Caco-2 (cell line): ENCODE data around the gene POMZP3. TPM values are rescaled to one million over a fixed set of nuclear protein-coding genes. Genes with fewer than 3 reads are reported as not detected.
"Not testable (repeated sequence)": the region's sequence is repeated elsewhere in the genome, so short reads cannot be mapped to it uniquely, and the experiment has no call there.

Source experiments
- BruUV-seq: library from RNA; stranded (reverse); fragments of 400-500 nt; replicated peaks from 2 replicates; lab custom pipeline; 2021; lab: Mats Ljungman, UMichigan
- CTCF ChIA-PET: fragments of 300-600 bp; sonication (Branson Sonifier 250); formaldehyde crosslinking; loops from one replicate; lab custom pipeline; 2022; ENCODE audit warnings: antibody characterized with exemption; lab: Charles Lee
- POLR2A ChIA-PET: fragments of 300-600 bp; sonication (Branson Sonifier 250); formaldehyde crosslinking; loops from one replicate; lab custom pipeline; 2022; ENCODE audit warnings: antibody characterized with exemption; lab: Charles Lee
- DNase-seq, 2 experiments: peaks; one replicate each; pipeline versions ENCODE4 v3.0.0 to v3.0.0-alpha.2; 2020 to 2022
- H3K27me3 ChIP-seq: replicated peaks from 2 replicates; pipeline ENCODE4 v1.6.0; 2011; ENCODE audit warnings: low read length; ENCODE audit not compliant: control insufficient read depth, insufficient read depth
- H3K36me3 ChIP-seq: 2 replicates; pipeline ENCODE4 v1.5.1; 2011; ENCODE audit warnings: low read length; ENCODE audit not compliant: control insufficient read depth, insufficient read depth
- H3K4me1 ChIP-seq: fragments of 250-450 bp; sonication (Bioruptor Pico); 2 replicates; pipeline ENCODE4 v1.5.1; 2020; ENCODE audit warnings: mild to moderate bottlenecking
- H3K4me3 ChIP-seq: 2 replicates; pipeline ENCODE4 v1.5.1; 2011; ENCODE audit warnings: low read depth, mild to moderate bottlenecking, control low read depth, low read length
- H3K9me3 ChIP-seq: fragments of 250-450 bp; sonication (Bioruptor Pico); 2 replicates; pipeline ENCODE4 v1.5.1; 2020; ENCODE audit warnings: mild to moderate bottlenecking, moderate library complexity
- H3K27ac Mint-ChIP-seq: one replicate; pipeline ENCODE4 v1.8.0; 2022; ENCODE audit warnings: mixed read lengths; ENCODE audit not compliant: unreplicated experiment
- H3K27me3 Mint-ChIP-seq: one replicate; pipeline ENCODE4 v1.8.0; 2022; ENCODE audit warnings: mixed read lengths; ENCODE audit not compliant: insufficient read depth, unreplicated experiment
- H3K36me3 Mint-ChIP-seq: one replicate; pipeline ENCODE4 v1.8.0; 2022; ENCODE audit warnings: mild to moderate bottlenecking, mixed read lengths; ENCODE audit not compliant: insufficient read depth, unreplicated experiment
- H3K4me1 Mint-ChIP-seq: one replicate; pipeline ENCODE4 v1.8.0; 2022; ENCODE audit warnings: low read depth, mixed read lengths; ENCODE audit not compliant: unreplicated experiment
- H3K4me3 Mint-ChIP-seq: one replicate; pipeline ENCODE4 v1.8.0; 2022; ENCODE audit warnings: mild to moderate bottlenecking, moderate library complexity, mixed read lengths; ENCODE audit not compliant: unreplicated experiment
- H3K9me3 Mint-ChIP-seq: one replicate; pipeline ENCODE4 v1.8.0; 2022; ENCODE audit warnings: mixed read lengths; ENCODE audit not compliant: unreplicated experiment
- intact Hi-C: fragments of 100-400 bp; cut with micrococcal nuclease; formaldehyde crosslinking; loops from one replicate; pipeline ENCODE4 v1.10.0; 2022; ENCODE audit not compliant: unreplicated experiment
- total RNA-seq: library from RNA; stranded (reverse); gene quantifications from 2 replicates; pipeline ENCODE4 v1.2.3, GENCODE V29; 2022

The POMZP3 gene
- total RNA-seq, 1 experiment from 2014 or later: 23.8 TPM

DNA sequence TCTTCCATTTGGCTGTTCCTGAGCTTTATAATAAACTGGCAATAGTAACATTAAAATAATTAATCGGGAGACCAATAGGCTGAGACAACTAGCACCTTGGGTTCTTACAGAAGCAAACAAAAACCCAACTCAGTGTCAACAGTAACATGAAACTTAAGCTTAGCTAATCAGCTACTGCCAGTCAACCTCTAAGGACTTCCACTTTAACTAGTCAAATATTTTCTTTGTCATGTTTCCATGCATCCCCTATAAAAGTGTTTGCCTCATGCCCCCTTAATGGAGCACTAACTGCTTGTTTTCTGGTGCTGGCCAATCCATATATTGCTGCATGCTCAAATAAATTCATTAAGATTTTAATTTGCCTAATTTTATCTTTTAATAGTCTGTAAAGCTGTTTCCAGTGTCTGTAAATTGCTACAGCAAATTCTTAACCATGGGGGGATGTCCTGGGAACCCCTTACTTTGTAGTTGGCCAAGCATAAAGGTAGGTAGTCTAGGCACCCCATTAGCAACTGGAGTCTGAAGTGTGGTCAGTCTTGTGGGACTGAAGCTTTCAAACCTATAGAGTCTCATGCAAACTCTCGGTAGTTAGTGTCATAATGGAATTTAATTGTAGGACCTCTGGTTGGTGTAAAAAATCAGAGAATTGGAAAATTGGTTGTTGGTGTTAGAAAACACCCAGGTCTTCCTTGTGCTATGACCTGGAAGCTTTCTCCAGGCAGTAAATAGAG is 40.3 kb downstream of the POMZP3 start:
- H3K27ac Mint-ChIP-seq, H3K4me3 ChIP-seq, intact Hi-C loops, H3K27me3 ChIP-seq, POLR2A ChIA-PET, BruUV-seq, H3K4me1 ChIP-seq, CTCF ChIA-PET, H3K9me3 ChIP-seq, DNase-seq, H3K36me3 ChIP-seq, H3K27me3 Mint-ChIP-seq, H3K4me1 Mint-ChIP-seq, H3K36me3 Mint-ChIP-seq, H3K9me3 Mint-ChIP-seq, H3K4me3 Mint-ChIP-seq: not testable (repeated sequence)

DNA sequence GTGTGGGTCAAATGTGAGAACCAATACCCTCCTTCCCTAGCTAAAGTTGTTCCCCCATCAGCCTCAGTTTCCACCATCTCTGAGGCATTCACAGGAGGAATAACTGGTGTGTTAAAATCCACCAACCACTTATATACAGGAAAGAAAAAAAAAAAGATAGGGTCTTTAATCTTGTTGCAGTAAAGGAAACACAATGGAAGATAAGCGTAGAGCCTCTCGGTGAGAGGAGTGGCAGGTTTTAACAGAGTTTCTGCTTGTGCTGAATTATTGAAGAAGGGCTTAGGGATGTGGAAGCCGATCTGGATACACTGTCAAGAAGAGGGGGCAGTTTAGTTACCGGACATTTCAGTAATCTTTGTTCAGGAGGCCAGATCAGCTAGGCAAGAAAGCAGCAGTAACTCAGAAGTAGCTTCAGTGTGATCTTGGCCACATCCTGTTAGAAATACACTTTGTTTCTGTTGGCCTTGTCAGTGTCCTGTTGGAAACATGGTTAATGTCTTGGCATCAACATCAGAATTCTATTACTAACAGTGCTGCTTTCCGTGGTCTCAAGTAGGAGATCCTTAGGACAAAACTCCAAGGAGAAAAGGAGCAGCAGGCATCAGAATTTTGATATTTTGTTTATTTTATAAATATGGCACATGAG is 43.3 kb downstream of the POMZP3 start:
- H3K4me1 ChIP-seq, H3K27ac Mint-ChIP-seq, POLR2A ChIA-PET, CTCF ChIA-PET, H3K27me3 ChIP-seq, H3K9me3 Mint-ChIP-seq, H3K36me3 Mint-ChIP-seq, H3K27me3 Mint-ChIP-seq, intact Hi-C loops, H3K4me1 Mint-ChIP-seq, BruUV-seq, H3K4me3 ChIP-seq, DNase-seq, H3K4me3 Mint-ChIP-seq, H3K36me3 ChIP-seq, H3K9me3 ChIP-seq: not testable (repeated sequence)

DNA sequence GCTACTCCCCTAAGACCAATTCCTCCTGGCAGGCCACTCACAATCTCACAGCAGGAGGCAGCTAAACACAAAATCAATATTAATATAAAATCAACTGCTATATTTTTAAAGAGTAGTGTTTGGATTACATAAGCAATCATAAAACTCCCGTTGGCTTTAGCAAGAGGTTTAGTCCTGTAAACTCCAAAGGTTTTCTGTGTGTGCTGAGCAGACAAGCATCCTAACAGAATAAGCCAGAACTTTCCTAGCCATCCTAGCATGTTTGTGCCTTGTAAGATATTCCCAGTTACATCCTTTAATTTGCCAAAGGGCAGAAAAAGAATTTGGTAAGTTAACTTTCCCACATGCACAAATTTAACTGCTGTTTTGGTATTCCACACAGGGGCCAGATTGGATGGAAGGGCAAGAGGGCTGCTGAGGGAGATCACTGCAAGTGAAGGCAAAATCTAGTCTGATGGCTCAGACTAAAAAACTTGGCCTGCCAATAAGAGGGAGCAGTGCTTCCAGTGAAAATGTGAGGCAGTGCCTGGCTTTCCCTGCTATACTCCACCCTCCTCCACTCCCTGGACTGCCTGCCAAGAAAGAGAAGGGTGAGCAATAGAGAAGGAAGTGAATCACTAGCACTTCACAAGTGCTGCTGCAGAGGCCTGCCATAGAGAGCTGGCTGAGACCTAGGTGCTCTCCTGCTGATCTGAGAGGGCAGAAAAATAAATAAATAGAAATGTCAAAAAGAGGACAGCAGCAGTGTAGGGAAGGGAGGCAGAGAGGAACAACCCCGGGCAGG is 44.0 kb downstream of the POMZP3 start:
- H3K36me3 ChIP-seq, DNase-seq, H3K4me1 ChIP-seq, H3K4me3 ChIP-seq, POLR2A ChIA-PET, H3K36me3 Mint-ChIP-seq, H3K27me3 Mint-ChIP-seq, H3K9me3 Mint-ChIP-seq, H3K4me1 Mint-ChIP-seq, H3K4me3 Mint-ChIP-seq, intact Hi-C loops, CTCF ChIA-PET, H3K27me3 ChIP-seq, BruUV-seq, H3K27ac Mint-ChIP-seq, H3K9me3 ChIP-seq: not testable (repeated sequence)

DNA sequence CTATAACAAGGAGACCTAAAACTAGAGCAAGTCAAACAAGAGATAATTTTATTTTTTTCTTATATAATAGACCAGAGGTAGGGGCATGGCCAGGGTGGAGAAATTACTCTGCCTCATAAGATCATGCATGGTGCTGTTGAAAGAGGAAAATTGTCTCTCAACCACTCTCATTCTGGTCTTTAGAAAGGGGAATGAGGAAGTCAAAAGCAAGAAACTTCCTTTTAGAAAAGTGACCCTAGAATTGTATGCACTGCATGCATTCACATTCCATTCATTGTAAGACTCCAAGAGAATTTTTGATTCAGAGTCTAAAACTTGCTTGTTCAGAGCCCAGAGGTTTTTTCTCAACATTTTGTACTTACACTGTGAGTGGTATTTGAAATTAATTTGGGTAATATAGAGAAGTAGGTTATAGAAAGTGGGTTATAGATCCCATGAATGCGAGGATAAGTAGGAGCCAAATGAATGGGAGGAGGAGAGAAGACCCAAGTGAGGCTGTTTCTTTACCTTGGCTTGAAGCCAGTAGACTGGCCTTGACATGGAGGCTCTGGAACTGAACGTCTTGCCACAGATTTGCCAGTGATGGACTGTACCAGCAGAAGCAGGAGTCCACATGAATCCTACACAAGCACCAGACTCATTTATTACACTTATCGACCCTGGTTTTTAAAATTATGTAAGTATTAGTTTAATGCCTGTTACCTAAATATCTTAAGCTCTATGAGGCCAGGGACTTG is 51.0 kb downstream of the POMZP3 start:
- H3K4me3 Mint-ChIP-seq, CTCF ChIA-PET, H3K9me3 ChIP-seq, H3K36me3 ChIP-seq, BruUV-seq, H3K4me1 ChIP-seq, DNase-seq, H3K27me3 ChIP-seq, H3K27ac Mint-ChIP-seq, H3K9me3 Mint-ChIP-seq, intact Hi-C loops, H3K4me3 ChIP-seq, POLR2A ChIA-PET, H3K27me3 Mint-ChIP-seq: not testable (repeated sequence)
- H3K36me3 Mint-ChIP-seq: peaks cover 10% of the 10 kb centered on the region
- peaks cover 13% of the 10 kb centered on the region for H3K4me1 Mint-ChIP-seq

DNA sequence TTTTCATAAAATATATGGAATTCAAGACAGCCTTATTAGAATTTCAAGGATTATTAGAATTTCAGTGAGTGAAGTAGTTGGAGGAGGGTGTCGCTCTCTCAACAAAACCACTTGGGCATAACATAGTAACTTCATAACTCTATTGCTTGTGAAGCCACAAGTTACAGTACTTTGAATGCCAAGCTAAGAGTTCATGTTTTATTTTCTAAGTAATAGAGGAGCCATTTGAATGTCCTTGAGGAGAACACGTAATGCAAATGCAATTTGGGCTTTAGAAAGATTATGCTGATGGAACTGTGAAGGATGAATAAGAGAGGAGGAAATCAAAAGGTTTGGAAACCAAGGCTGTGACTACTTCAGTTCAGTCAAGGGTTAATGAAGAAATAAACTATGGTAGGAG is 51.6 kb downstream of the POMZP3 start:
- BruUV-seq, H3K36me3 ChIP-seq: not testable (repeated sequence)

DNA sequence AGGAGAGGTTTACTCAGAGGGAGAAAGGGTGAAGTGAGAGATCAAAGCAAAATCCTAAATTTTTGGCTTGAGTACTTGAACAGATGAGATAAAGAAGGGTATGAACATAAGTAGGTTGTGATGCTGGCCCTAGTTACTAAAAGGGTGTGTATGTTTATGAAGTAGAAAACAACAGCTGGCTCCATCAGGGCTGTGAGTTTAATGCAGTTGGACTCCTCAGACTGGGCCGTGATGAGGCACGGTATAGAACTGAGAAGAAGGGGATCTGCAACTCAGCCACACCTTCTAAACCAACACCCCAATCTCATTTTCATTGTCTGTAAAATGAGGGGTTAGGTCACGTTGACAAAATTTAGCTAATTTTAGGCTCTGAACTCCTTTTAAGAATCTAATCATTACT is 54.8 kb downstream of the POMZP3 start:
- CTCF ChIA-PET, H3K4me1 ChIP-seq, H3K36me3 ChIP-seq, DNase-seq, H3K27me3 Mint-ChIP-seq, H3K27me3 ChIP-seq, H3K4me3 ChIP-seq, POLR2A ChIA-PET, H3K9me3 Mint-ChIP-seq, BruUV-seq, intact Hi-C loops, H3K9me3 ChIP-seq: not testable (repeated sequence)
- Mint-ChIP-seq H3K27ac (peak overlapping the region; percentile 78), H3K36me3 (peaks cover 17% of the 10 kb centered on the region), H3K4me1 (peaks cover 31% of the 10 kb centered on the region), H3K4me3 (peak overlapping the region; percentile 13)

More for the DNA sequence above, 51.6 kb downstream of the POMZP3 start:
- peaks cover 14% of the 10 kb centered on the region for H3K4me1 Mint-ChIP-seq
- DNase-seq, H3K9me3 ChIP-seq, H3K4me1 ChIP-seq, POLR2A ChIA-PET, H3K27me3 Mint-ChIP-seq, H3K27me3 ChIP-seq, H3K4me3 Mint-ChIP-seq, H3K27ac Mint-ChIP-seq, CTCF ChIA-PET, intact Hi-C loops, H3K4me3 ChIP-seq, H3K9me3 Mint-ChIP-seq: not testable (repeated sequence)
- H3K36me3 Mint-ChIP-seq: peaks cover 10% of the 10 kb centered on the region
